HG03025 (cell line): ENCODE measurements around the gene ZNF627.
"Not testable (repeated sequence)": the region's sequence is repeated elsewhere in the genome, so short reads cannot be mapped to it uniquely, and the experiment has no call there.

Source experiments
- ATAC-seq: cut with Tn5 transposase; IDR thresholded peaks from one replicate; pipeline ENCODE4 v1.9.1; 2021; ENCODE audit warnings: mild to moderate bottlenecking, moderate library complexity; ENCODE audit not compliant: unreplicated experiment, low FRiP score

Gene ZNF627

DNA sequence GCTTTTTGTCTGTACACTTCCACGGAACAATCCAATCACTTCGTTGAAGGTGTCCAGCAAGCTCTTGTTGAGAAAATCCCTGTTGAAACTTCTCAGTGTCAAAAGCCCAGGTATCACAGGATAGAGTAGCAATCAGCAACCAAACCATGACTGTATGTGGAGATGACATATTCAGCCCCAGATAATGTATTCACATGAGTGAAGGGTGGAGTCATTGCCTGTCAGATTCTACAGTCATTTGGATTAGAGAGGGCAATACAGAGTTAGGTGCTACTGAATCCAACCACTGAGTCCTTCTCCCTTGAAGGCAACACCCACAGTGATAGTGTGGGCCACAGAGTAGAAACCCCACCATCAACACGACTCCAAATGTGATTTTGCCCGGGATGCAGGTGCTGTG is 23.3 kb downstream of the ZNF627 start:
- no peak for ATAC-seq

GRCh38 chr19:11622401-11622800 is 25.1 kb downstream of the ZNF627 start:
- ATAC-seq = not testable (repeated sequence)

- no peak for ATAC-seq
These were observed 26.8 kb downstream of the ZNF627 start for GRCh38 chr19:11624069-11624463.

DNA sequence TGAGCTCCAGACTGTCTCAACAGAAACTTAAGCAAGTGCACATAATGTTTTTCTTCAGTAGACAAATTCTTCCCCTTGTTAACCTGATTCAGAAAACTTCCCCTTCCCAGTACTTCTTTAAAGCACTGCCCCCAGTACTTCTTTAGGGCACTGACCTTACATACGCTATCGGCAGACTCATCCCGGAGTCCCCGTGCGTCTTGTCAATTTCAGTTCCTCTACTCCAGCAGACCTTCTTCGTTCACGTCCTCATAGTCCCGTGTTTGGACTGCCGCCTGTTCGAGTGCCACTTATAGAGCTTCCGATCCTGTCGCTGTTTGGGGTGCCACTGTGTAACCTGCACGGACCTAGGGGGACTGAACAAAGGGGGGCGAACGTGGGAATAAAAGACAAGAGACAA is 29.0 kb downstream of the ZNF627 start:
- no peak for ATAC-seq

DNA sequence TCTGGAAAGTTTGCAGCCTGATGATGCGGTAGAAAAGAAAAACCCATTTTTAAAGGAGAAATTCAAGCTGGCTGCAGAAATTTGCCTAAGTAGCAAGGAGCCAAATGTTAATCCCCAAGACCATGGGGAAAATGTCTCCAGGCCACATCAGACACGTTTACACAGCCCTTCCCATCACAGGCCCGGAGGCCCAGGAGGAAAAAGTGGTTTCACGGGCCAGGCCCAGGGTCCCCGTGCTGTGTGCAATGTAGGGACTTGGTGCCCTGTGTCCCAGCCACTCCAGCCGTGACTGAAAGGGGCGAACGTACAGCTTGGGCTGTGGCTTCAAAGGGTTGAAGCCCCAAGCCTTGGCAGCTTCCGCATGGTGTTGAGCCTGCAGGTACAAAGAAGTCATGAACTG is 35.9 kb downstream of the ZNF627 start:
- ATAC-seq = no peak

DNA sequence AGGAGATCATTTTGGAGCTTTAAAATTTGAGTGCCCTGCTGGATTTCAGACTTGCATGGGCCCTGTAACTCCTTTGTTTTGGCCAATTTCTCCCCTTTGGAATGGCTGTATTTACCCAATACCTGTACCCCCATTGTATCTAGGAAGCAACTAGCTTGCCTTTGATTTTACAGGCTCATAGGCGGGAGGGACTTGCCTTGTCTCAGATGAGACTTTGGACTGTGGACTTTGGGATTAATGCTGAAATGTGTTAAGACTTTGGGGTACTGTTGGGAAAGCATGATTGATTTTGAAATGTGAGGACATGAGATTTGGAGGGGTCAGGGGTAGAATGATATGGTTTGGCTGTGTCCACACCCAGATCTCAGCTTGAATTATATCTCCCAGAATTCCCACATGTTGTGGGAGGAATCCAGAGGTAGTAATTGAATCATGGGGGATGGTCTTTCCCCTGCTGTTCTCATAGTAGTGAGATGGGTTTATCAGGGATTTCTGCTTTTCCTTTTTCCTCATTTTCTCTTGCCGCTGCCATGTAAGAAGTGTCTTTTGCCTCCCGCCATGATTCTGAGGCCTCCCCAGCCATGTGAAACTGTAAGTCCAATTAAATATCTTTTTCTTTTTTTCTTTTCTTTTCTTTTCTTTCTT is 36.9 kb downstream of the ZNF627 start:
- not testable (repeated sequence) for ATAC-seq

GRCh38 chr19:11639245-11639601 is 41.9 kb downstream of the ZNF627 start:
- no peak for ATAC-seq

- ATAC-seq = no peak
These were observed 42.6 kb downstream of the ZNF627 start for GRCh38 chr19:11639602-11640471.

GRCh38 chr19:11641244-11641643 is 44.0 kb downstream of the ZNF627 start:
- no peak for ATAC-seq

- no peak for ATAC-seq
These were observed 45.6 kb downstream of the ZNF627 start for GRCh38 chr19:11642902-11643301.

DNA sequence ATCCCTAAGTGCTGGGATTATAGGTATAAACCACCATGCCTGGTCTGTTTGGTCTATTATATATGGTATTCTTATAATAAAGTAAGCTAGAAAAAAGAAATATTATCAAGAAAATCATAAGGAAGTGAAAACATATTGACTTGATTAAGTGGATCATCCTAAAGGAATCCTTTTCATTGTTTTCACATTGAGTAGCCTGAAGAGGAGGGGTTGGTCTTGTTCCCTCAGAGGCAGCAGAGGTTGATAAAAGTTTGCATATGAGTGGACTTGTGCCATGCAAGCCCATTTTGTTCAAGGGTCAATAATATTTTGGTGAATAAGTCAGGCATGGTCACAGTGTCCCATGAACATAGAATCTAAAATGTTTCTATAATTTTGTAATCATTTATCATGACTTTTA is 52.7 kb downstream of the ZNF627 start:
- ATAC-seq = no peak

- ATAC-seq = no peak
These were observed 53.8 kb downstream of the ZNF627 start for GRCh38 chr19:11651062-11651461.

- ATAC-seq = no peak
These were observed 54.8 kb downstream of the ZNF627 start for GRCh38 chr19:11652056-11652455.

- no peak for ATAC-seq
These were observed 55.2 kb downstream of the ZNF627 start for GRCh38 chr19:11652492-11652891.

- ATAC-seq = no peak
These were observed 59.3 kb downstream of the ZNF627 start for GRCh38 chr19:11656535-11656934.

GRCh38 chr19:11657307-11657706 is 60.0 kb downstream of the ZNF627 start:
- no peak for ATAC-seq

- ATAC-seq = no peak
These were observed 61.7 kb downstream of the ZNF627 start for GRCh38 chr19:11658970-11659369.

GRCh38 chr19:11659612-11660011 is 62.3 kb downstream of the ZNF627 start:
- ATAC-seq = no peak

GRCh38 chr19:11662278-11662677 is 65.0 kb downstream of the ZNF627 start:
- ATAC-seq = no peak

DNA sequence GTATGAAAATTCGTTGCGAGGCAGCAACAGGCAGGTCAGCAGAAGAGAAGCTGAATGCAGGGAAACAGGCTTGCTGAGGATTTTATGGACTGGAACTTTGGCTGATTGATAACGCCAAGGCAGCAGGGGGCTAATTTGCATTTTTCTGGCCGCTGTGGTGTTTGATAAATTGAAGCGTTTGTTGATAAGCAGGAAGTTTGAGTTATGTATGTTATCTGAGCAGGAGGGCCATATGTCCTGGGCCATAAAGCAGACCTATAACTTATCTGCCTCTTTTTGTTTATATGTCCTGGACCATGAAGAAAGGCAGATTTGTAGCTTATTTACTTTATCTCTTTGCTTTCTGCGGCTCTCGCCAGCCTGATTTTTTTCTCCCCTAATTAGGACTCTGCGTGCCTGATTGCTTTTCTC is 65.9 kb downstream of the ZNF627 start:
- no peak for ATAC-seq
